Measurements from ENCODE around the gene SLC16A12. TPM values are rescaled to one million over a fixed set of nuclear protein-coding genes. Genes with fewer than 3 reads are reported as not detected.

Gene SLC16A12
- total RNA-seq, 1 experiment from 2014 or later = 0.77 TPM

- Histone ChIP-seq H2BK5ac (ENCODE audit: insufficient read length, low read length) (no peak overlapping the region), H3K9ac (ENCODE audit: extremely low read depth, insufficient read length, low read length) (no peak overlapping the region), H2AFZ (ENCODE audit: low read length) (no peak overlapping the region), H3T11ph (ENCODE audit: low read length) (no peak overlapping the region), H3K27ac (ENCODE audit: insufficient read length, low read depth, low read length) (no peak overlapping the region), H3K4ac (ENCODE audit: low read depth, low read length) (no peak overlapping the region), H4K91ac (ENCODE audit: insufficient read length, low read depth, low read length) (no peak overlapping the region), H4K8ac (replicated peaks; ENCODE audit: insufficient read length, low read depth, low read length) (no peak overlapping the region), H3K9me3 (ENCODE audit: control insufficient read depth, low read depth, low read length) (no peaks in the 10 kb centered on the region), H3K79me2 (ENCODE audit: insufficient read depth, low read length) (no peaks in the 10 kb centered on the region), H3K27me3 (ENCODE audit: insufficient read depth, low read length) (no peaks in the 10 kb centered on the region), H2BK12ac (ENCODE audit: insufficient read length, low read depth, low read length) (no peak overlapping the region), H3K23me2 (ENCODE audit: insufficient read length, low read depth, low read length, poor library complexity, severe bottlenecking) (no peaks in the 10 kb centered on the region), H3K14ac (ENCODE audit: insufficient read depth, low read length) (no peak overlapping the region), H2AK5ac (ENCODE audit: insufficient read length, low read length) (no peak overlapping the region), H4K20me1 (ENCODE audit: control insufficient read depth, insufficient read depth, insufficient read length) (no peaks in the 10 kb centered on the region), H3K18ac (ENCODE audit: insufficient read length, low read depth, low read length) (no peak overlapping the region), H3K4me2 (ENCODE audit: insufficient read depth, insufficient read length, low read length) (no peak overlapping the region), H2BK20ac (ENCODE audit: low read depth, low read length, poor library complexity, severe bottlenecking) (no peak overlapping the region), H3K4me1 (ENCODE audit: insufficient read depth, low read length) (no peaks in the 10 kb centered on the region), H4K5ac (ENCODE audit: insufficient read length, low read depth, low read length) (no peak overlapping the region), H2BK15ac (ENCODE audit: low read depth, low read length) (no peak overlapping the region), H2BK120ac (ENCODE audit: low read depth, low read length, poor library complexity, severe bottlenecking) (no peak overlapping the region), H3K56ac (ENCODE audit: insufficient read length, low read depth, low read length) (no peak overlapping the region), H3K79me1 (ENCODE audit: insufficient read depth, low read depth, low read length, poor library complexity, severe bottlenecking) (no peaks in the 10 kb centered on the region), H3K23ac (ENCODE audit: insufficient read length, low read depth, low read length) (no peak overlapping the region)
- peak overlapping the region in 1 of 3 experiments; percentile 30; a peak in 1 of 7 replicates for H3K27ac Mint-ChIP-seq
- no peaks in the 10 kb centered on the region for H3K9me3 Mint-ChIP-seq
- peaks cover 0 to 12% of the 10 kb centered on the region in 2 experiments; a peak in 2 of 4 replicates for H3K4me1 Mint-ChIP-seq
- no peak for TF ChIP-seq CTCF (conservative IDR thresholded peaks at IDR 0.05)
- 0 out of 7 replicates have a peak, but pooled peaks cover 0 to under 1% (median 0%) of the 10 kb centered on the region in 3 experiments for H3K36me3 Mint-ChIP-seq (ENCODE audit: insufficient read depth in 1 of 3, low read depth in 3 of 3)
- no peak overlapping the region for H3K4me3 Mint-ChIP-seq
- no peaks in the 10 kb centered on the region for H3K27me3 Mint-ChIP-seq (ENCODE audit: low read depth)
- no peak for DNase-seq
- WGBS (ENCODE audit: extremely low coverage, insufficient read length, low lambda C conversion rate) = no CpG with 5 or more reads among the region's 4 CpGs
Observed at GRCh38 chr10:89438525-89438924, 96.9 kb downstream of the SLC16A12 start.

Measured in H9 (cell line).